ENCODE results near the gene FLNC.

Gene FLNC

GRCh38 chr7:128830231-128831177, at the start of gene FLNC:
Gene FLNC (plus strand): TSS chr7:128830406. CDS start chr7:128830638, 232 bp downstream.
- no peak for DNase-seq

GRCh38 chr7:128781126-128781525, 49.1 kb upstream of the FLNC start:
- no peak for DNase-seq

GRCh38 chr7:128781851-128782250, 48.4 kb upstream of the FLNC start:
- DNase-seq = no peak

GRCh38 chr7:128783143-128783861, 46.9 kb upstream of the FLNC start:
- DNase-seq = peak; percentile 10

- no peak for DNase-seq
Observed at GRCh38 chr7:128785738-128786137, 44.5 kb upstream of the FLNC start.

- DNase-seq = no peak
Observed at GRCh38 chr7:128788446-128789412, 41.5 kb upstream of the FLNC start.

- DNase-seq = no peak
Observed at GRCh38 chr7:128790315-128791041, 39.7 kb upstream of the FLNC start.

GRCh38 chr7:128791121-128791971, 38.9 kb upstream of the FLNC start, which contains the start of gene CCDC136:
Gene CCDC136 (plus strand): TSS chr7:128791968. CDS start chr7:128792412, 444 bp downstream.
- peak; percentile 53 for DNase-seq

GRCh38 chr7:128791972-128792327, 38.3 kb upstream of the FLNC start:
- DNase-seq = no peak

- no peak for DNase-seq
Observed at GRCh38 chr7:128792471-128793180, 37.6 kb upstream of the FLNC start.

- DNase-seq = no peak
Observed at GRCh38 chr7:128793181-128793547, 37.0 kb upstream of the FLNC start.

GRCh38 chr7:128794020-128794419, 36.2 kb upstream of the FLNC start:
- no peak for DNase-seq

- DNase-seq = no peak
Observed at GRCh38 chr7:128794436-128794835, 35.8 kb upstream of the FLNC start.

GRCh38 chr7:128795129-128795528, 35.1 kb upstream of the FLNC start:
- no peak for DNase-seq

- no peak for DNase-seq
Observed at GRCh38 chr7:128796327-128796726, 33.9 kb upstream of the FLNC start.

GRCh38 chr7:128799451-128799850, 30.8 kb upstream of the FLNC start:
- DNase-seq = no peak

- DNase-seq = no peak
Observed at GRCh38 chr7:128800567-128800966, 29.6 kb upstream of the FLNC start.

GRCh38 chr7:128801003-128801402, 29.2 kb upstream of the FLNC start:
- no peak for DNase-seq

GRCh38 chr7:128801667-128802418, 28.4 kb upstream of the FLNC start:
- DNase-seq = no peak

- no peak for DNase-seq
Observed at GRCh38 chr7:128804484-128804883, 25.7 kb upstream of the FLNC start.

Measured in NCI-H774 (cell line).